HepG2 (cell line): ENCODE data around the gene SRC. TPM values are rescaled to one million over a fixed set of nuclear protein-coding genes. Genes with fewer than 3 reads are reported as not detected.

Experiments
- DDIT3 ChIP-seq: sonication (generic); formaldehyde crosslinking; IDR thresholded peaks from 2 replicates; pipeline ENCODE4 v1.4.0; 2020; ENCODE audit warnings: mild to moderate bottlenecking, missing genetic modification reagents
- ESRRA ChIP-seq: sonication (generic); formaldehyde crosslinking; IDR thresholded peaks from 2 replicates; pipeline ENCODE4 v1.5.1; 2020; ENCODE audit warnings: mild to moderate bottlenecking, low read depth, missing genetic modification reagents
- FOSL1 ChIP-seq: sonication (generic); formaldehyde crosslinking; IDR thresholded peaks from 2 replicates; pipeline ENCODE4 v1.9.0; 2021; ENCODE audit warnings: missing genetic modification reagents, borderline replicate concordance
- GABPA ChIP-seq, 2 experiments: IDR thresholded peaks; 2 replicates each; pipeline ENCODE4 v1.6.1; 2011 to 2016; ENCODE audit warnings: low read depth in 2 of 2, low read length in 1 of 2, missing biosample characterization in 1 of 2, missing genetic modification characterization in 1 of 2
- HNRNPK ChIP-seq: fragments of 200-400 bp; formaldehyde crosslinking; IDR thresholded peaks from 2 replicates; pipeline ENCODE4 v1.6.1; 2018; ENCODE audit warnings: low read length, low read depth, moderate library complexity, mild to moderate bottlenecking; ENCODE audit not compliant: poor library complexity, severe bottlenecking
- MED8 ChIP-seq: sonication (generic); formaldehyde crosslinking; IDR thresholded peaks from 2 replicates; pipeline ENCODE4 v1.8.1; 2023; ENCODE audit warnings: mild to moderate bottlenecking, missing genetic modification reagents; ENCODE audit not compliant: insufficient replicate concordance
- MTF1 ChIP-seq: sonication (generic); formaldehyde crosslinking; IDR thresholded peaks from 2 replicates; pipeline ENCODE4 v1.5.0; 2020; ENCODE audit warnings: missing genetic modification reagents
- NR3C1 ChIP-seq: sonication (generic); formaldehyde crosslinking; IDR thresholded peaks from 2 replicates; pipeline ENCODE4 v1.4.0; 2020; ENCODE audit warnings: missing genetic modification reagents
- PCBP1 ChIP-seq: fragments of 200-400 bp; formaldehyde crosslinking; IDR thresholded peaks from 2 replicates; pipeline ENCODE4 v1.6.1; 2017; ENCODE audit warnings: mild to moderate bottlenecking, low read depth, low read length, borderline replicate concordance
- PRMT3 ChIP-seq: sonication (generic); formaldehyde crosslinking; IDR thresholded peaks from 2 replicates; pipeline ENCODE4 v1.8.1; 2022; ENCODE audit warnings: low read depth, mild to moderate bottlenecking, moderate library complexity, missing genetic modification reagents, borderline replicate concordance
- RAD51 ChIP-seq: fragments of 450-650 bp; IDR thresholded peaks from 2 replicates; pipeline ENCODE4 v1.6.1; 2016; ENCODE audit warnings: borderline replicate concordance
- RORA ChIP-seq: sonication (generic); formaldehyde crosslinking; IDR thresholded peaks from 2 replicates; pipeline ENCODE4 v1.5.0; 2020; ENCODE audit warnings: mild to moderate bottlenecking, missing genetic modification reagents, moderate library complexity
- SOX13 ChIP-seq, 3 experiments: fragments of 450-650 bp in 1 of 3; sonication (generic) in 1 of 3; formaldehyde crosslinking in 1 of 3; IDR thresholded peaks in 2 of 3; conservative IDR thresholded peaks in 1 of 3; 2 replicates each; pipeline versions ENCODE4 v1.5.0 to v1.6.1; 2016 to 2020; ENCODE audit warnings: antibody characterized with exemption in 1 of 3, mild to moderate bottlenecking in 1 of 3, missing compliant biosample characterization in 1 of 3, missing genetic modification reagents in 1 of 3, moderate library complexity in 1 of 3
- ZBTB33 ChIP-seq: sonication (generic); formaldehyde crosslinking; IDR thresholded peaks from 2 replicates; pipeline ENCODE4 v1.4.0; 2020; ENCODE audit warnings: missing genetic modification reagents
- ZFAT ChIP-seq: sonication (generic); formaldehyde crosslinking; conservative IDR thresholded peaks from 2 replicates; pipeline ENCODE4 v1.8.1; 2023; ENCODE audit warnings: missing genetic modification reagents, inconsistent platforms
- ZGPAT ChIP-seq: IDR thresholded peaks from 2 replicates; pipeline ENCODE4 v1.6.1; 2016; ENCODE audit warnings: mild to moderate bottlenecking
- ZMAT3 ChIP-seq: sonication (generic); formaldehyde crosslinking; conservative IDR thresholded peaks from 2 replicates; pipeline ENCODE4 v1.7.0; 2021; ENCODE audit warnings: missing genetic modification reagents
- ZNF101 ChIP-seq: sonication (generic); formaldehyde crosslinking; IDR thresholded peaks from 2 replicates; pipeline ENCODE4 v1.4.0; 2020; ENCODE audit warnings: mild to moderate bottlenecking, low read depth, missing genetic modification reagents, borderline replicate concordance
- ZNF432 ChIP-seq: sonication (generic); formaldehyde crosslinking; IDR thresholded peaks from 2 replicates; pipeline ENCODE4 v1.5.0; 2020; ENCODE audit warnings: missing genetic modification reagents, mild to moderate bottlenecking, borderline replicate concordance
- ZNF660 ChIP-seq: sonication (generic); formaldehyde crosslinking; IDR thresholded peaks from 2 replicates; pipeline ENCODE4 v1.5.1; 2020; ENCODE audit warnings: mild to moderate bottlenecking, low read depth, missing genetic modification reagents, borderline replicate concordance
- ZNF772 ChIP-seq: sonication (generic); formaldehyde crosslinking; IDR thresholded peaks from 2 replicates; pipeline ENCODE4 v1.5.0; 2020; ENCODE audit warnings: mild to moderate bottlenecking, missing genetic modification reagents
- ZNF878 ChIP-seq: sonication (generic); formaldehyde crosslinking; IDR thresholded peaks from 2 replicates; pipeline ENCODE4 v1.8.1; 2023; ENCODE audit warnings: mild to moderate bottlenecking, missing genetic modification reagents, moderate library complexity
- ZSCAN31 ChIP-seq: sonication (generic); formaldehyde crosslinking; IDR thresholded peaks from 2 replicates; pipeline ENCODE4 v1.5.0; 2020; ENCODE audit warnings: low read depth, mild to moderate bottlenecking, missing genetic modification reagents
- polyA plus RNA-seq, 8 experiments: library from polyadenylated mRNA; depleted of rRNA in 3 of 8; stranded (reverse) in 7 of 8; unstranded in 1 of 8; fragments of >200 nt; fragmentation: Illumina TruSeq in 4 of 8; extraction: Trizol in 4 of 8; gene quantifications; 2 replicates each; pipeline versions ENCODE4 v1.2.1 to v1.2.3, GENCODE V29; 2011 to 2016; ENCODE audit warnings: low read depth in 4 of 8, missing spikeins in 1 of 8, mixed read lengths in 1 of 8; ENCODE audit not compliant: insufficient read depth in 1 of 8
- total RNA-seq, 5 experiments: library from RNA; depleted of rRNA; stranded (reverse); fragments of >200 nt; fragmentation: Illumina TruSeq; extraction: Trizol; gene quantifications; 2 replicates each; pipeline ENCODE4 v1.2.3, GENCODE V29; 2016; ENCODE audit warnings: low read depth in 1 of 5

SRC gene
- total and polyA plus RNA-seq, 2 of the 13 experiments (the other 11 are each of a cell fraction or from before 2014, with no cell fraction given) = 54.7 to 192 TPM

- no peak for TF ChIP-seq NR3C1
- TF ChIP-seq ZGPAT = peak; percentile 65; the same call in 1 of the 2 replicates
- peak; percentile 78; the same call in 1 of the 2 replicates for TF ChIP-seq ESRRA (CRISPR knock-in tag)
- no peak for TF ChIP-seq FOSL1 (CRISPR knock-in tag)
- no peak for TF ChIP-seq DDIT3 (CRISPR knock-in tag)
- TF ChIP-seq ZNF772 (CRISPR knock-in tag) = peak; percentile 30; the same call in 1 of the 2 replicates
- no peak for TF ChIP-seq PRMT3 (CRISPR knock-in tag)
- peak; percentile 45 for TF ChIP-seq MED8 (CRISPR knock-in tag)
- TF ChIP-seq ZNF878 = peak; percentile 30; the same call in 1 of the 2 replicates
- TF ChIP-seq ZNF660 = no peak
- TF ChIP-seq RORA (CRISPR knock-in tag) = no peak
- no peak for TF ChIP-seq ZNF432 (CRISPR knock-in tag)
- no peak for TF ChIP-seq PCBP1
- peak; percentile 43; the same call in 1 of the 2 replicates for TF ChIP-seq ZNF101
- TF ChIP-seq ZMAT3 (CRISPR knock-in tag) = no peak; the same call in 1 of the 2 replicates
- TF ChIP-seq HNRNPK = no peak
- TF ChIP-seq GABPA (IDR thresholded peaks at IDR 0.05; ENCODE audit: low read depth, low read length) = no peak
- TF ChIP-seq GABPA (CRISPR knock-in tag; IDR thresholded peaks at IDR 0.05; ENCODE audit: low read depth) = no peak
- TF ChIP-seq MTF1 (CRISPR knock-in tag) = no peak
- TF ChIP-seq SOX13 (IDR thresholded peaks at IDR 0.05) = no peak; the same call in 1 of the 2 replicates
- TF ChIP-seq SOX13 (CRISPR knock-in tag; conservative IDR thresholded peaks at IDR 0.05 in 1 of 2, IDR thresholded peaks at IDR 0.05 in 1 of 2) = peak; percentile 19 to 34; a peak in 1 of 4 replicates
- TF ChIP-seq ZSCAN31 = peak; percentile 65; the same call in 1 of the 2 replicates
- TF ChIP-seq ZFAT = no peak
- no peak for TF ChIP-seq RAD51
- TF ChIP-seq ZBTB33 (CRISPR knock-in tag) = no peak
Observed at GRCh38 chr20:37344506-37345338, 1.2 kb upstream of the SRC start (continued).
